Measurements from ENCODE around the gene CARF. TPM values are rescaled to one million over a fixed set of nuclear protein-coding genes. Genes with fewer than 3 reads are reported as not detected.
"Not testable (repeated sequence)": the region's sequence is repeated elsewhere in the genome, so short reads cannot be mapped to it uniquely, and the experiment has no call there.

CARF gene
- total RNA-seq, 2 experiments from 2014 or later: 6.2 to 9.0 TPM

DNA sequence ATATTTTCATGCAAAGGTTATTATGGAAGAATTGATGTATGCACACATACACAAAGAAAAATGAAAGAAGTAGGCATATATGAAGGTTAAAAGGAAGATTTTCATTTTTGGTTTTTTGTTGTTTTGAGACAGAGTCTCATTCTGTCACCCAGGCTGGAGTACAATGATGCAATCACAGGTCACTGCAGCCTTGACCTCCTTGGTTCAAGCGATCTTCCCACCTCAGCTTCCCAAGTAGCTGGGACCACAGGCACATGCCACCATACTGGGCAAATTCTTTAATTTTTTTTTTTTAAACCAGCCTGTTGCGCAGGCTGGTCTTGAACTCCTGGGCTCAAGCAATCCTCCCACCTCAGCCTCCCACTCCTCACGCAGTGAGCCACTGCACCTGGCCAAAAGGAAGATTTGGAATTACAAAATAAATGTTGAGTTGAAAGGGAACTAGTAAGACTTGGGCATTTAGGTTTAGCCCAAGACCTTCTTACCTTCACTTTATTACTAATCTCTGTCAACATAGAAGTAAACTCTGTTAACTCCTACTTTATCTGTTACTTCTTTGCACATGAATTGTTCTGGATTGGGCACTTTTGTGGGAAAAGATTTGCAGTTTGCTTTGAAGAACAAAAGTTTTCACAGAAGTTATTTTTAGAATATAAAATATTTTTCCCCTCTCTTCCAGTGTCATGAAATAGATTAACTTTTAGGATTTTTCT, 70.9 kb downstream of the CARF start:
- Mint-ChIP-seq H3K4me1 (no peaks in the 10 kb centered on the region), H3K9me3 (ENCODE audit: low read depth) (no peaks in the 10 kb centered on the region), H3K4me3 (no peak overlapping the region), H3K27me3 (no peaks in the 10 kb centered on the region), H3K27ac (no peak overlapping the region), H3K36me3 (ENCODE audit: low read depth) (peaks cover 3% of the 10 kb centered on the region)
- intact Hi-C loops (cut with DNase I, micrococcal nuclease): no loop called here
- POLR2A ChIA-PET: no interaction called here
- ATAC-seq (no peak), DNase-seq (no peak)
- CTCF ChIA-PET: interaction anchor here (0.6 to 1.1 kb wide), 2 partner anchors 9 to 73 kb away, joined by 3 read pairs; no protein-coding TSS in a partner anchor

GRCh38 chr2:202989749-202990148, 77.7 kb downstream of the CARF start:
- H3K36me3 Mint-ChIP-seq (ENCODE audit: low read depth): no peaks in the 10 kb centered on the region
- H3K27me3 Mint-ChIP-seq: no peaks in the 10 kb centered on the region
- no peak overlapping the region for H3K27ac Mint-ChIP-seq
- ChIA-PET POLR2A (no interaction called here), CTCF (no interaction called here)
- H3K4me1 Mint-ChIP-seq: no peaks in the 10 kb centered on the region
- H3K9me3 Mint-ChIP-seq (ENCODE audit: low read depth): no peaks in the 10 kb centered on the region
- no peak for ATAC-seq
- H3K4me3 Mint-ChIP-seq: no peak overlapping the region
- DNase-seq: no peak
- intact Hi-C loops (cut with DNase I, micrococcal nuclease): no loop called here

GRCh38 chr2:202990501-202990900, 78.4 kb downstream of the CARF start:
- ChIA-PET POLR2A (no interaction called here), CTCF (no interaction called here)
- H3K9me3 Mint-ChIP-seq (ENCODE audit: low read depth): no peaks in the 10 kb centered on the region
- no peak overlapping the region for H3K4me3 Mint-ChIP-seq
- H3K4me1 Mint-ChIP-seq: no peaks in the 10 kb centered on the region
- DNase-seq (no peak), ATAC-seq (no peak)
- no peaks in the 10 kb centered on the region for H3K36me3 Mint-ChIP-seq (ENCODE audit: low read depth)
- H3K27ac Mint-ChIP-seq: no peak overlapping the region
- H3K27me3 Mint-ChIP-seq: no peaks in the 10 kb centered on the region
- intact Hi-C loops (cut with DNase I, micrococcal nuclease): no loop called here

- H3K27ac Mint-ChIP-seq, POLR2A ChIA-PET: not testable (repeated sequence)
Measured at GRCh38 chr2:202997113-202997512, 85.0 kb downstream of the CARF start.

DNA sequence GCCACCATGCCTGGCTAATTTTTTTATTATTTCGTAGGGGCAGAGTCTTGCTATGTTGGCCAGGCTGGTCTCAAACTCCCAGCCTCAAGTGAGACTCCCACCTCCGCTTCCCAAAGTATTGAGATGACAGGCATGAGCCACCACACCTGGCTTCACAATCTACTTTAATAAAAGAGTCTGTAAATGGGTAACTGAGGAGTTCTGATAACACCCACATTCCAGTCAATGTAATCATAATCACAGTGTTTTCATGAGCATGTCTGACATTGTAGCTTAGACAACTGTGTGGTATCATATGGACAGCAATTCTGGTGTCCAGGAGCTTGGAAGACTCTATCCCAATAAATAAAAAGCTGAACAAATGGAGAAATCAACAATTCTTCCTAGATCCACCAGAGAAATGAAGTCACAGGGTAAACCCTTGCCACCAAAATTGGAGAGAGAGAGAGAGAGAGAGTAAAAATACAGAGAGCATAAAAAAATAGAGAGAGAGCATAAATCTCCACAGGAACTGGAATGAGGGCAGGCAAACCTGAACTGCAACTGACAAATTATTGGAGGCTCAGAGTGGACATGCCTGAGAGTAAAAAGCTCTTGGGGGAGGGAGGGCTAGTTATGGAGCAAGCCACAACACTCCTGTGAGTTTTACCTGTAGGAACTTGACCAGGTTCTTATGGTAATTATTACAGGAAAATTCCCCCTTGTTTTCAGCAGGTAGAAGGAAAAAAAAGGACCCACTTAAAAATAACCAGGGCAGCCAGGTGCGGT, 90.2 kb downstream of the CARF start:
- Mint-ChIP-seq H3K27ac (no peak overlapping the region), H3K4me3 (no peak overlapping the region), H3K36me3 (ENCODE audit: low read depth) (no peaks in the 10 kb centered on the region), H3K27me3 (no peaks in the 10 kb centered on the region), H3K9me3 (ENCODE audit: low read depth) (no peaks in the 10 kb centered on the region), H3K4me1 (no peaks in the 10 kb centered on the region)
- ChIA-PET CTCF (no interaction called here), POLR2A (no interaction called here)
- DNase-seq (no peak), ATAC-seq (no peak)
- intact Hi-C loops (cut with DNase I, micrococcal nuclease): no loop called here

More at GRCh38 chr2:202997113-202997512, 85.0 kb downstream of the CARF start:
- DNase-seq; H3K36me3 Mint-ChIP-seq (ENCODE audit: low read depth); ATAC-seq; H3K4me1 Mint-ChIP-seq; intact Hi-C loops (cut with DNase I, micrococcal nuclease); CTCF ChIA-PET; H3K27me3 Mint-ChIP-seq; H3K4me3 Mint-ChIP-seq; H3K9me3 Mint-ChIP-seq (ENCODE audit: low read depth): not testable (repeated sequence)

DNA sequence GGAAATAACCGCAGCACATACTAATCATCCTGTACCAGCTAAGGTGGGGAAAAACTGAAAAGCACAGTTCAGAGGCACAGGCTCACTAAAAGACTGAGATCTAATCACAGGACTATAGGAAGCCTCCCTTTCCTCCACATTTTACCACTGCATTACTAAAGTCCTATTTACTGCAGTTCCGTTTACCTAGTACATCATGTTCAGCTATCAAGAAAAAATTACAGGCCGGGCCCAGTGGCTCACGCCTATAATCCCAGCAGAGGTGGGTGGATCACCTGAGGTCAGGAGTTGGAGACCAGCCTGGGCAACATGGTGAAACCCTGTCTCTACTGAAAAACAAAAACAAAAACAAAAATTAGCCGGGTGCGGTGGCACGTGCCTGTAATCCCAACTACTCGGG, 91.6 kb downstream of the CARF start:
- no peaks in the 10 kb centered on the region for H3K36me3 Mint-ChIP-seq (ENCODE audit: low read depth)
- no peak overlapping the region for H3K27ac Mint-ChIP-seq
- intact Hi-C loops (cut with DNase I, micrococcal nuclease): no loop called here
- no peaks in the 10 kb centered on the region for H3K27me3 Mint-ChIP-seq
- peaks cover 1% of the 10 kb centered on the region for H3K9me3 Mint-ChIP-seq (ENCODE audit: low read depth)
- POLR2A ChIA-PET: interaction anchor here (0.7 kb wide), 1 partner anchor 34 kb away, joined by 5 read pairs; no protein-coding TSS in a partner anchor
- no peak for DNase-seq
- CTCF ChIA-PET: no interaction called here
- ATAC-seq: no peak
- H3K4me1 Mint-ChIP-seq: no peaks in the 10 kb centered on the region
- H3K4me3 Mint-ChIP-seq: no peak overlapping the region

- Mint-ChIP-seq H3K27ac (peak within 1 kb of the TSS; percentile 89), H3K27me3 (no peaks in the 10 kb centered on the region), H3K4me1 (peaks cover 32% of the 10 kb centered on the region), H3K4me3 (peak within 1 kb of the TSS; percentile 93), H3K36me3 (ENCODE audit: low read depth) (peaks cover 2% of the 10 kb centered on the region), H3K9me3 (ENCODE audit: low read depth) (no peaks in the 10 kb centered on the region)
- ATAC-seq (peak; percentile 96), DNase-seq (peak; percentile 98)
- ChIA-PET POLR2A (interaction anchor here (0.5 to 1.0 kb wide), 5 partner anchors 16 to 1736 kb away, joined by 3 to 4 read pairs (median 3); partner anchors contain the start of gene CYP20A1), CTCF (interaction anchor here (1.1 kb wide), 1 partner anchor 32 kb away, joined by 3 read pairs; no protein-coding TSS in a partner anchor)
- intact Hi-C loops (cut with DNase I, micrococcal nuclease): loop anchor here (1.0 to 5.0 kb wide), 13 partner anchors 103 to 1372 kb away; partner anchors contain the start of genes FAM117B (in 2 of the 2), WDR12 (in 2 of the 2), ABI2 (in 1 of the 2) and ALS2 (in 1 of the 2)
Measured at GRCh38 chr2:203014456-203015199, 102.6 kb downstream of the CARF start, which contains the start of gene NBEAL1. NBEAL1 (plus strand) TSS chr2:203014875; CDS start chr2:203016385, 1,510 bp downstream.

DNA sequence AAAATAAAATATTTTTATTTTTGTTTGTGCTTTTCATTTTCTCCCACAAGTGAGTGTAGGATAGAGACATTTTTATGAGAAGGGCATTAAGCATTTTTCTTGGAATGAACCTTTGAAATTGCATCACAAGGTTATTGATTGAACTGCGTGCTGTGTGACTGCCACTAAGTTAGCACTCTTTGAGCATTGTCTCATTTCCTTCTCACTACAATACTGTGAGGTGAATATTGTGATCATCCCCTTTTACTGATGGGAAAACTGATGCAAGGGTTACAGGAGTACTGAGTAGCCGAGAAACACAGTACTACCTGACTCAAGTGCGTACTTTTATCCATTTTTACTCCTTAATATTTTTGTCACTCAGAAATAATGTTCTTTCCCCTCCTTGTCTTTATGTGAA, 104.6 kb downstream of the CARF start:
- no peak overlapping the region for H3K27ac Mint-ChIP-seq
- H3K4me1 Mint-ChIP-seq: peaks cover 32% of the 10 kb centered on the region
- no peaks in the 10 kb centered on the region for H3K9me3 Mint-ChIP-seq (ENCODE audit: low read depth)
- POLR2A ChIA-PET: no interaction called here
- H3K27me3 Mint-ChIP-seq: no peaks in the 10 kb centered on the region
- intact Hi-C loops (cut with DNase I, micrococcal nuclease): loop anchor here in 1 of 2 experiments (5.0 kb wide), 1 partner anchor 1374 kb away; the partner anchor contains the start of gene TMEM237
- no peak for DNase-seq
- H3K4me3 Mint-ChIP-seq: no peak overlapping the region
- peaks cover 2% of the 10 kb centered on the region for H3K36me3 Mint-ChIP-seq (ENCODE audit: low read depth)
- CTCF ChIA-PET: interaction anchor here (1.5 kb wide), 1 partner anchor 146 kb away, joined by 4 read pairs; no protein-coding TSS in a partner anchor
- no peak for ATAC-seq

GRCh38 chr2:203018181-203018580, 106.1 kb downstream of the CARF start:
- no peak for ATAC-seq
- peak overlapping the region; percentile 11 for H3K27ac Mint-ChIP-seq
- peaks cover 35% of the 10 kb centered on the region for H3K4me1 Mint-ChIP-seq
- no peaks in the 10 kb centered on the region for H3K27me3 Mint-ChIP-seq
- intact Hi-C loops (cut with DNase I, micrococcal nuclease): loop anchor here in 1 of 2 experiments (5.0 kb wide), 1 partner anchor 1376 kb away; the partner anchor contains the start of gene TMEM237
- peaks cover 2% of the 10 kb centered on the region for H3K36me3 Mint-ChIP-seq (ENCODE audit: low read depth)
- peak overlapping the region; percentile 17 for H3K4me3 Mint-ChIP-seq
- ChIA-PET CTCF (no interaction called here), POLR2A (interaction anchor here (0.6 to 0.7 kb wide), 2 partner anchors 123 to 154 kb away, joined by 3 to 5 read pairs; no protein-coding TSS in a partner anchor)
- DNase-seq: no peak
- no peaks in the 10 kb centered on the region for H3K9me3 Mint-ChIP-seq (ENCODE audit: low read depth)

DNA sequence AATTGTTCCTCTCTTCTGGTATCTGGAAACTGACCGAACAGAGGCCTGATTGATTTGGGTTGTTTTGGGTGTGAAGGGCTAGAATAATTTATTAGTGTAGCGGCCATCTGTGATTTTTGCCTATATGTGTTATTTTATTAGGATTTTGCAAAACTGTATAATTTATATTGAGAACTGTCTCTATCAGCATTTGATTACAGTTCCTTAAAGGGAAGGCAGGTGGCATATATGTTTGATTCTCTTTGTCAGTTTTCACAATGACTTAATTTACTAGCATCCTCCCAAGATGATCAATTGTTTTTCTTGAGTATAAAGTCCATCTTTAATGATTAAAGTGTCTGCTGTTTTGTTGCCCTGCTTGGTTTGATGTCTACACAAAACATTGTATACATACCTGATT, 107.1 kb downstream of the CARF start:
- ChIA-PET CTCF (no interaction called here), POLR2A (no interaction called here)
- no peak for ATAC-seq
- Mint-ChIP-seq H3K4me1 (peaks cover 30% of the 10 kb centered on the region), H3K27ac (no peak overlapping the region), H3K27me3 (no peaks in the 10 kb centered on the region), H3K9me3 (ENCODE audit: low read depth) (no peaks in the 10 kb centered on the region), H3K4me3 (no peak overlapping the region), H3K36me3 (ENCODE audit: low read depth) (peaks cover 2% of the 10 kb centered on the region)
- DNase-seq: no peak
- intact Hi-C loops (cut with DNase I, micrococcal nuclease): loop anchor here in 1 of 2 experiments (5.0 kb wide), 1 partner anchor 1377 kb away; the partner anchor contains the start of gene TMEM237

DNA sequence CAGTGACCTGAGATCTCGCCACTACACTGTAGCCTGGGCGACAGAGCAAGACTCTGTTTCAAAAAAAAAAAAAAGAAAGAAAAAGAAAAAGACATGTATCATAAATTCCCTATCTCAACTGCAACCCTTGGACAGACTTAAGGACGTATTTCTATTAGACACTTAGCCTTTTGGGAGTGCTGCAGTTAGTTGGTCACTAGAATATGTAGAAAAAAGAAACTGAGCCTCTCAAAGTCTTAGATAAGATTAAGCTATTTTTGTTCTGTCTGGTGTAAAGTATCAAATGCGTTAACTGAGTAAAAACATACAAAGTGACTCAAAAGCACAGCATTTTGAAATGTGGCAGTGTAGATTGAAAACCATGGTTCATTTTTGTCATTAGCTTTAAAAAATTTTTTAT, 109.9 kb downstream of the CARF start:
- intact Hi-C loops (cut with DNase I, micrococcal nuclease): no loop called here
- DNase-seq: no peak
- Mint-ChIP-seq H3K4me1 (peaks cover 19% of the 10 kb centered on the region), H3K36me3 (ENCODE audit: low read depth) (no peaks in the 10 kb centered on the region), H3K4me3 (no peak overlapping the region), H3K27me3 (no peaks in the 10 kb centered on the region), H3K9me3 (ENCODE audit: low read depth) (no peaks in the 10 kb centered on the region), H3K27ac (no peak overlapping the region)
- POLR2A ChIA-PET: no interaction called here
- CTCF ChIA-PET: interaction anchor here (1.1 kb wide), 1 partner anchor 13 kb away, joined by 3 read pairs; no protein-coding TSS in a partner anchor
- ATAC-seq: no peak

Measured in activated CD4-positive, alpha-beta T cell treated with anti-CD3 and anti-CD28 coated beads for 36 hours (primary cell).